Left ventricle myocardium inferior (tissue), 1 donor: Measurements from ENCODE around the gene SKIC8. TPM values are rescaled to one million over a fixed set of nuclear protein-coding genes. Genes with fewer than 3 reads are reported as not detected.
A peak's percentile ranks its signal among the peaks of the same experiment; 100 is the strongest.

Experiments
- DNase-seq: peaks from one replicate; pipeline ENCODE4 v3.0.0-alpha.2; 2020
- H3K27ac ChIP-seq: fragments of 200-600 bp; replicated peaks from 2 replicates; pipeline ENCODE4 v1.8.0; 2021
- H3K27me3 ChIP-seq: fragments of 200-600 bp; 2 replicates; pipeline ENCODE4 v1.8.0; 2021; ENCODE audit warnings: low read depth
- H3K36me3 ChIP-seq: fragments of 200-600 bp; 2 replicates; pipeline ENCODE4 v1.8.0; 2021
- H3K4me1 ChIP-seq: fragments of 200-600 bp; 2 replicates; pipeline ENCODE4 v1.8.0; 2021
- H3K4me3 ChIP-seq: fragments of 200-600 bp; 2 replicates; pipeline ENCODE4 v1.8.0; 2021; ENCODE audit warnings: mild to moderate bottlenecking, moderate library complexity
- H3K9me3 ChIP-seq: fragments of 200-600 bp; replicated peaks from 2 replicates; pipeline ENCODE4 v1.8.0; 2021
- intact Hi-C: fragments of 100-400 bp; cut with micrococcal nuclease; formaldehyde crosslinking; loops from one replicate; pipeline ENCODE4 v1.11.0; 2022
- total RNA-seq: library from RNA; stranded (reverse); fragmentation: NEBNext Ultra II Directional; extraction: Animal tissue kit (Norgen Biotek cat#: 25700); gene quantifications from one replicate; pipeline ENCODE4 v1.2.1, GENCODE V29; 2021
- TF ChIP-seq, protein P1 (sequence below): fragments of 200-600 bp; IDR thresholded peaks from 2 replicates; pipeline ENCODE4 v1.8.0; 2021; ENCODE audit warnings: antibody characterized with exemption, mild to moderate bottlenecking, borderline replicate concordance
- donor health status: DM: no; HTN: yes; CAD: no; lungs with severe emphysema.

Gene SKIC8
- total RNA-seq, 1 donor from 2014 or later: 24.6 TPM

DNA sequence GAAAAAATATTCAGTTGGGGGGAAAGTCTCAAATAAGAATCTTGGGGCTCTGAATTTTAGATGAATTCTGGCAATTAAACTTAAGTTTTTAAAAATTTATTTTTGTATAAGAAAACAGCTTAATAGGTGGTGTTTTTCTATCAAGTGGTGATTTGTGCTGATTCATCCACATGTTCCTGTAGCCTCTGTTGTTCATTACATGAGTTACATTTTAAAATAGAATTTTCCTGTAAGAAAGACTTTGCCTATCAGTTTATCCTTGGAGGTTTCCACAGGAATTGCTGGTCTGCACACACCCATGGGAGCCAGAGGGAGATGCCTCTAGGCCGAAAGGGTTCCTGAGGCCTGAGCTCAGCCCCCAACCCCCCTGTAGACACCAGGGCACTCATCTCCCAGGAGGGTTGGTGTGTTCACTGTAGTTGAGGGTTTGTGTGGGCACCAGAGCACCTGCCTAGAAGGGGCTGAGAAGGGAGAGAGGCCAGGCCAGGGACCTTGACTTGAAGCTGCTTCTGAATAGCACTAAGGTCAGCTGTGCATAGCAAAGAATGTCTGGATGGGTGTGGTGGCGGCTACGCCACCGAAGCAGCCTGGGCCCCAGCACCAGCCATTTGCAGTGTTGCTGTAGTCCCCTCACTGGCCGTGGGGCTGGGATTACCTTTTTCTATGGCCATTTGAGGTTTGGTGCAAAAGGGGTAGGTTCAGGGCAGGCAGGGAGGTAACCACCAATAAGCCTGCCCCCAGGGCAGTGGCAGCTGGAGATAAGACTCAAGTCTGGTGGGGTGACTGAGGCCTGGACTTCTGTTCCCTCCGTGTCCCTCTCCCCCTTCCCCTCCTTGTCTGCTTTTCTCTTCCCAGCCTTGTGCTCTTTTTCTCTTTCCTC lies 23.1 kb downstream of the SKIC8 start:
- Histone ChIP-seq H3K36me3 (peaks cover 73% of the 10 kb centered on the region), H3K4me3 (no peak overlapping the region), H3K27me3 (no peaks in the 10 kb centered on the region), H3K27ac (no peak overlapping the region), H3K9me3 (no peaks in the 10 kb centered on the region), H3K4me1 (peaks cover 3% of the 10 kb centered on the region)
- TF ChIP-seq, protein P1, sequence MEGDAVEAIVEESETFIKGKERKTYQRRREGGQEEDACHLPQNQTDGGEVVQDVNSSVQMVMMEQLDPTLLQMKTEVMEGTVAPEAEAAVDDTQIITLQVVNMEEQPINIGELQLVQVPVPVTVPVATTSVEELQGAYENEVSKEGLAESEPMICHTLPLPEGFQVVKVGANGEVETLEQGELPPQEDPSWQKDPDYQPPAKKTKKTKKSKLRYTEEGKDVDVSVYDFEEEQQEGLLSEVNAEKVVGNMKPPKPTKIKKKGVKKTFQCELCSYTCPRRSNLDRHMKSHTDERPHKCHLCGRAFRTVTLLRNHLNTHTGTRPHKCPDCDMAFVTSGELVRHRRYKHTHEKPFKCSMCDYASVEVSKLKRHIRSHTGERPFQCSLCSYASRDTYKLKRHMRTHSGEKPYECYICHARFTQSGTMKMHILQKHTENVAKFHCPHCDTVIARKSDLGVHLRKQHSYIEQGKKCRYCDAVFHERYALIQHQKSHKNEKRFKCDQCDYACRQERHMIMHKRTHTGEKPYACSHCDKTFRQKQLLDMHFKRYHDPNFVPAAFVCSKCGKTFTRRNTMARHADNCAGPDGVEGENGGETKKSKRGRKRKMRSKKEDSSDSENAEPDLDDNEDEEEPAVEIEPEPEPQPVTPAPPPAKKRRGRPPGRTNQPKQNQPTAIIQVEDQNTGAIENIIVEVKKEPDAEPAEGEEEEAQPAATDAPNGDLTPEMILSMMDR: no peak
- intact Hi-C loops: no loop called here
- no peak for DNase-seq

DNA sequence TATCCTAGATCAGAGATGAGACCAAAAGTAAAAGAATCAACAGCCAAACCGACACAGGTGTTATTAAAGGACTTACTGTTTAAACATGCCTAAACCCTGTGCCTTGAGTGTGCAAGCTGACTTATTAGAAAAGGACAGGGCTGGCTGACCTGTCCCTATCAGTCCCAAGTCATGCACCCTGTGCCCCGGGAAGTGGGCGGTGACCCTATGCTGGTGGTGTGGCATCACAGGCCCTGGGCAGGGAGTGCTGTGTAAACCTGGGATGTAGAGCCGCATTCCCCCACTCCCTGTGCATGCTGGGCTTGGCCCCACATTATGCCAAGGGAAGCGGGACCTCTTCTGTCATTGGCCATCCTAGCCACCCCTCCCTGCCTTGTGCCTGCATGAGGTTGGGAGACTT lies 24.4 kb downstream of the SKIC8 start:
- Histone ChIP-seq H3K4me1 (peaks cover 3% of the 10 kb centered on the region), H3K36me3 (peaks cover 65% of the 10 kb centered on the region), H3K27me3 (no peaks in the 10 kb centered on the region), H3K4me3 (no peak overlapping the region), H3K9me3 (no peaks in the 10 kb centered on the region), H3K27ac (no peak overlapping the region)
- intact Hi-C loops: no loop called here
- DNase-seq: no peak
- TF ChIP-seq, protein P1: no peak

DNA sequence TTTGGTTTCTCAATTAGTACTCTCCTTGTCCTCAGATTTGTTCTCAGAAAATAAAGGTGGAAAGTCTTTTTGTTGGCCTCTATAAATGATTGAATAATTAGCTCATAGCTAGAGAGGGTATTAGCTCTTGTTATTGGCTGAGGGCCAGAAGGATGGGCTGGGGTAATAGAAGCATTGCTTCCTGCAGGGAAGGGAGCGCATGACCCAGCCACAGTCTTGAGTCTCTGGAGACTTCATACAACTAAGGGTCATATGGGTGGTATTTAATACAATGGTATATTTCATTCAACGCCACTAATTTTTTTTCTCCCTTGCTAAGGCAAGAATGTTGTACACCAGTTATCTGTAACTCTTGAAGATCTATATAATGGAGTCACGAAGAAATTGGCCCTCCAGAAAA lies 26.6 kb downstream of the SKIC8 start:
- intact Hi-C loops: no loop called here
- H3K4me3 ChIP-seq: no peak overlapping the region
- TF ChIP-seq, protein P1: no peak

DNA sequence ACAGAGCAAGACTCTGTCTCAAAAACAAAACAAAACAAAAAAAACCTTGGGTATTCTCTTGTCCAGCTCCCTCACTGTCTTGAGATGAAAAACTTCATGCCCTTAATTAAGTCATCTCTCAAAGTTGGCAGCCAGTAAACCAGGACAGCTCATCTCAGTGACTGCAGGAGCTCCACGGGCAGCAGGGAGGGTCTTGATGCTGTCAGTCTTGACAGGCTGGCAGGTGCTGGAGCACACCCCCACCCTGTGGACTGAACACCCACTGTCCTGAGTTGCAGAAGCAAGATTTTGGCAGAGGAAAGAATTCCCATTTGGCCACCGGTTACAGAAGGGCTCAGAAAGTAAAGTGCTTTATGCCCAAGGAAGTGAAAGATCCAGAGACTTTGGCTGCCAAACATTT lies 27.1 kb downstream of the SKIC8 start:
- H3K36me3 ChIP-seq: peaks cover 40% of the 10 kb centered on the region

More for the DNA sequence above, 26.6 kb downstream of the SKIC8 start:
- DNase-seq: no peak
- Histone ChIP-seq H3K27ac (no peak overlapping the region), H3K9me3 (no peaks in the 10 kb centered on the region), H3K36me3 (peaks cover 43% of the 10 kb centered on the region), H3K27me3 (no peaks in the 10 kb centered on the region), H3K4me1 (peaks cover 14% of the 10 kb centered on the region)

DNA sequence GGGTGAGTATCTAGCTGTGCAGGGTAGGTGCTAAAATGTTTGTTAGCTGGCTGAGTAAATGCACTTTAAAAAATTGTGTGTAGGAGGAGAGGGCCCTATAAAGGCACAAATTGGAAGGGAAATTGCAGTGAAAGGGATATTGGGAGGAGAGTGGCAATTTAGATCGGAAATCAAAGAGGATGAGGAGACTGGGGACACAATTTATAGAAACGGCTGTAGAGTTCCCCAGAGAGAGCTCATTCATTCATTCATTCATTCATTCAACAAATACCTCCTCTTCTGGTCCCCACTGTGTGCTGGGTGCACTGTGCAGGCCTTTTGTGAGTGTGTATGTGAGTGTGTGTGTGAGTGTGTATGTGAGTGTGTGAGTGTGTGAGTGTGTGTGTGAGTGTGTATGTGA lies 32.6 kb downstream of the SKIC8 start:
- no peaks in the 10 kb centered on the region for H3K9me3 ChIP-seq
- peak overlapping the region; percentile 78 for H3K4me3 ChIP-seq
- H3K4me1 ChIP-seq: peaks cover 40% of the 10 kb centered on the region
- no peaks in the 10 kb centered on the region for H3K27me3 ChIP-seq
- intact Hi-C loops: no loop called here
- H3K36me3 ChIP-seq: peaks cover 6% of the 10 kb centered on the region
- TF ChIP-seq, protein P1: no peak
- no peak for DNase-seq
- H3K27ac ChIP-seq: peak overlapping the region; percentile 83

More for the DNA sequence above, 27.1 kb downstream of the SKIC8 start:
- Histone ChIP-seq H3K9me3 (no peaks in the 10 kb centered on the region), H3K27ac (no peak overlapping the region), H3K4me1 (peaks cover 17% of the 10 kb centered on the region), H3K4me3 (no peak overlapping the region), H3K27me3 (no peaks in the 10 kb centered on the region)
- TF ChIP-seq, protein P1: no peak
- no peak for DNase-seq
- intact Hi-C loops: no loop called here
